ENCODE results near the gene ALOX5. TPM values are rescaled to one million over a fixed set of nuclear protein-coding genes. Genes with fewer than 3 reads are reported as not detected.
"Not testable (repeated sequence)": the region's sequence is repeated elsewhere in the genome, so short reads cannot be mapped to it uniquely, and the experiment has no call there.

The ALOX5 gene
- total RNA-seq, 2 experiments from 2014 or later, result 9.7 to 9.9 TPM

GRCh38 chr10:45358961-45359360 lies 15.1 kb upstream of the ALOX5 start:
- DNase-seq; H3K27ac Mint-ChIP-seq; CTCF ChIA-PET; H3K36me3 Mint-ChIP-seq (ENCODE audit: low read depth); H3K4me1 Mint-ChIP-seq (ENCODE audit: low read depth); H3K4me3 Mint-ChIP-seq; H3K9me3 Mint-ChIP-seq (ENCODE audit: insufficient read depth); ATAC-seq: not testable (repeated sequence)
- peaks cover 35% of the 10 kb centered on the region for H3K27me3 Mint-ChIP-seq (ENCODE audit: low read depth)
- POLR2A ChIA-PET, result interaction anchor here (0.6 kb wide), 1 partner anchor 88 kb away, joined by 3 read pairs; no protein-coding TSS in a partner anchor

GRCh38 chr10:45361983-45362799 lies 11.8 kb upstream of the ALOX5 start:
- peaks cover 37% of the 10 kb centered on the region for H3K27me3 Mint-ChIP-seq (ENCODE audit: low read depth)

GRCh38 chr10:45367643-45368042 lies 6.4 kb upstream of the ALOX5 start:
- H3K4me1 Mint-ChIP-seq (ENCODE audit: low read depth); POLR2A ChIA-PET; H3K36me3 Mint-ChIP-seq (ENCODE audit: low read depth); CTCF ChIA-PET; H3K27ac Mint-ChIP-seq; DNase-seq; ATAC-seq; H3K9me3 Mint-ChIP-seq (ENCODE audit: insufficient read depth); H3K4me3 Mint-ChIP-seq: not testable (repeated sequence)
- peaks cover 54% of the 10 kb centered on the region for H3K27me3 Mint-ChIP-seq (ENCODE audit: low read depth)

More at GRCh38 chr10:45361983-45362799, 11.8 kb upstream of the ALOX5 start:
- H3K4me1 Mint-ChIP-seq (ENCODE audit: low read depth); POLR2A ChIA-PET; H3K36me3 Mint-ChIP-seq (ENCODE audit: low read depth); ATAC-seq; H3K4me3 Mint-ChIP-seq; H3K27ac Mint-ChIP-seq; H3K9me3 Mint-ChIP-seq (ENCODE audit: insufficient read depth); CTCF ChIA-PET: not testable (repeated sequence)
- DNase-seq, result peak; percentile 46

GRCh38 chr10:45368181-45368580 lies 5.8 kb upstream of the ALOX5 start:
- Mint-ChIP-seq H3K36me3 (ENCODE audit: low read depth) (no peaks in the 10 kb centered on the region), H3K9me3 (ENCODE audit: insufficient read depth) (no peaks in the 10 kb centered on the region), H3K4me1 (ENCODE audit: low read depth) (peaks cover 5% of the 10 kb centered on the region), H3K27me3 (ENCODE audit: low read depth) (peaks cover 58% of the 10 kb centered on the region), H3K27ac (no peak overlapping the region), H3K4me3 (no peak overlapping the region)
- ChIA-PET POLR2A (no interaction called here), CTCF (no interaction called here)
- DNase-seq (no peak), ATAC-seq (no peak)

- H3K4me3 Mint-ChIP-seq, result no peak overlapping the region
- no peak overlapping the region for H3K27ac Mint-ChIP-seq
- H3K27me3 Mint-ChIP-seq (ENCODE audit: low read depth), result peaks cover 57% of the 10 kb centered on the region
- H3K9me3 Mint-ChIP-seq (ENCODE audit: insufficient read depth), result no peaks in the 10 kb centered on the region
- H3K4me1 Mint-ChIP-seq (ENCODE audit: low read depth), result peaks cover 16% of the 10 kb centered on the region
- H3K36me3 Mint-ChIP-seq (ENCODE audit: low read depth), result no peaks in the 10 kb centered on the region
- POLR2A ChIA-PET, result no interaction called here
- DNase-seq (no peak), ATAC-seq (no peak)
- CTCF ChIA-PET, result no interaction called here
Measured at GRCh38 chr10:45370202-45370955, 3.6 kb upstream of the ALOX5 start.

DNA sequence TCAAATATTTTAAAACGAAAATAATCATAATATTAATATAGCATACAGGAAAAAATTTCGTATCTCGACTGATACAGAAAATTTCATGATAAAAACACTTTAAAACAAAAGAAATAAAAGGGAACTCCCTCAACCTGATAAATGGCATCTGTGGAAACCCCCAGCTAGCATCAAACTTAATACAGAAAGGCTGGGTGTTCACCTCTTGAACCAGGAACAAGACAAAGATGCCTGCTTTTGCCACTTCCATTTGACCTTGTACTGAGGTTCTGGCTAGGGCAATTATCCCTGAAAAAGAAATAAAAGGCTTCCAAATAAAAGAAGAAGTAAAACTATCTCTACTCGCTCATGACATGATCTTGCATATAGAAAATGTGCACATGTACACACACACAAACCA lies 2.5 kb upstream of the ALOX5 start:
- ChIA-PET CTCF (no interaction called here), POLR2A (no interaction called here)
- H3K4me3 Mint-ChIP-seq, result no peak overlapping the region
- ATAC-seq (no peak), DNase-seq (no peak)
- no peaks in the 10 kb centered on the region for H3K36me3 Mint-ChIP-seq (ENCODE audit: low read depth)
- peaks cover 61% of the 10 kb centered on the region for H3K27me3 Mint-ChIP-seq (ENCODE audit: low read depth)
- no peaks in the 10 kb centered on the region for H3K9me3 Mint-ChIP-seq (ENCODE audit: insufficient read depth)
- peaks cover 25% of the 10 kb centered on the region for H3K4me1 Mint-ChIP-seq (ENCODE audit: low read depth)
- H3K27ac Mint-ChIP-seq, result no peak overlapping the region

GRCh38 chr10:45372251-45372951 lies 1.6 kb upstream of the ALOX5 start:
- Mint-ChIP-seq H3K27me3 (ENCODE audit: low read depth) (peaks cover 63% of the 10 kb centered on the region), H3K4me3 (peak overlapping the region; percentile 81)

GRCh38 chr10:45373003-45373575 lies 927 bp upstream of the ALOX5 start:
- POLR2A ChIA-PET, result no interaction called here
- Mint-ChIP-seq H3K4me1 (ENCODE audit: low read depth) (peaks cover 27% of the 10 kb centered on the region), H3K27ac (peak overlapping the region; percentile 48)

More at GRCh38 chr10:45372251-45372951, 1.6 kb upstream of the ALOX5 start:
- H3K9me3 Mint-ChIP-seq (ENCODE audit: insufficient read depth), result no peaks in the 10 kb centered on the region
- no peaks in the 10 kb centered on the region for H3K36me3 Mint-ChIP-seq (ENCODE audit: low read depth)
- no peak overlapping the region for H3K27ac Mint-ChIP-seq
- H3K4me1 Mint-ChIP-seq (ENCODE audit: low read depth), result peaks cover 27% of the 10 kb centered on the region
- DNase-seq (no peak), ATAC-seq (no peak)
- CTCF ChIA-PET, result no interaction called here
- POLR2A ChIA-PET, result no interaction called here

GRCh38 chr10:45374350-45375052 lies 485 bp downstream of the ALOX5 start:
- H3K27ac Mint-ChIP-seq, result peak overlapping the region; percentile 52

More at GRCh38 chr10:45373003-45373575, 927 bp upstream of the ALOX5 start:
- H3K36me3 Mint-ChIP-seq (ENCODE audit: low read depth), result no peaks in the 10 kb centered on the region
- H3K9me3 Mint-ChIP-seq (ENCODE audit: insufficient read depth), result no peaks in the 10 kb centered on the region
- CTCF ChIA-PET, result no interaction called here
- peak; percentile 72 for ATAC-seq
- H3K4me3 Mint-ChIP-seq, result peak overlapping the region; percentile 81
- peaks cover 62% of the 10 kb centered on the region for H3K27me3 Mint-ChIP-seq (ENCODE audit: low read depth)
- DNase-seq, result peak; percentile 51

GRCh38 chr10:45375101-45375500 lies 1.1 kb downstream of the ALOX5 start:
- H3K4me1 Mint-ChIP-seq (ENCODE audit: low read depth), result peaks cover 27% of the 10 kb centered on the region
- peak overlapping the region; percentile 52 for H3K27ac Mint-ChIP-seq
- no peak for ATAC-seq
- peak overlapping the region; percentile 81 for H3K4me3 Mint-ChIP-seq
- no peaks in the 10 kb centered on the region for H3K36me3 Mint-ChIP-seq (ENCODE audit: low read depth)
- peaks cover 48% of the 10 kb centered on the region for H3K27me3 Mint-ChIP-seq (ENCODE audit: low read depth)
- no peak for DNase-seq
- CTCF ChIA-PET, result no interaction called here
- POLR2A ChIA-PET, result interaction anchor here (0.5 kb wide), 1 partner anchor 1382 kb away, joined by 4 read pairs; no protein-coding TSS in a partner anchor
- H3K9me3 Mint-ChIP-seq (ENCODE audit: insufficient read depth), result no peaks in the 10 kb centered on the region

More at GRCh38 chr10:45374350-45375052, 485 bp downstream of the ALOX5 start:
- peaks cover 51% of the 10 kb centered on the region for H3K27me3 Mint-ChIP-seq (ENCODE audit: low read depth)
- no peaks in the 10 kb centered on the region for H3K36me3 Mint-ChIP-seq (ENCODE audit: low read depth)
- H3K4me1 Mint-ChIP-seq (ENCODE audit: low read depth), result peaks cover 27% of the 10 kb centered on the region
- ChIA-PET POLR2A (interaction anchor here (0.5 kb wide), 1 partner anchor 1381 kb away, joined by 4 read pairs; no protein-coding TSS in a partner anchor), CTCF (no interaction called here)
- ATAC-seq (no peak), DNase-seq (no peak)
- no peaks in the 10 kb centered on the region for H3K9me3 Mint-ChIP-seq (ENCODE audit: insufficient read depth)
- peak overlapping the region; percentile 81 for H3K4me3 Mint-ChIP-seq

GRCh38 chr10:45375716-45376231 lies 1.8 kb downstream of the ALOX5 start:
- DNase-seq, result no peak
- ATAC-seq, result no peak
- H3K36me3 Mint-ChIP-seq (ENCODE audit: low read depth), result no peaks in the 10 kb centered on the region
- ChIA-PET CTCF (no interaction called here), POLR2A (no interaction called here)
- H3K4me3 Mint-ChIP-seq, result peak overlapping the region; percentile 15
- H3K4me1 Mint-ChIP-seq (ENCODE audit: low read depth), result peaks cover 27% of the 10 kb centered on the region
- H3K27ac Mint-ChIP-seq, result peak overlapping the region; percentile 55
- H3K27me3 Mint-ChIP-seq (ENCODE audit: low read depth), result peaks cover 41% of the 10 kb centered on the region
- no peaks in the 10 kb centered on the region for H3K9me3 Mint-ChIP-seq (ENCODE audit: insufficient read depth)
